Measurements from ENCODE around the gene NWD2.
"Not testable (repeated sequence)": the region's sequence is repeated elsewhere in the genome, so short reads cannot be mapped to it uniquely, and the experiment has no call there.

NWD2 gene

DNA sequence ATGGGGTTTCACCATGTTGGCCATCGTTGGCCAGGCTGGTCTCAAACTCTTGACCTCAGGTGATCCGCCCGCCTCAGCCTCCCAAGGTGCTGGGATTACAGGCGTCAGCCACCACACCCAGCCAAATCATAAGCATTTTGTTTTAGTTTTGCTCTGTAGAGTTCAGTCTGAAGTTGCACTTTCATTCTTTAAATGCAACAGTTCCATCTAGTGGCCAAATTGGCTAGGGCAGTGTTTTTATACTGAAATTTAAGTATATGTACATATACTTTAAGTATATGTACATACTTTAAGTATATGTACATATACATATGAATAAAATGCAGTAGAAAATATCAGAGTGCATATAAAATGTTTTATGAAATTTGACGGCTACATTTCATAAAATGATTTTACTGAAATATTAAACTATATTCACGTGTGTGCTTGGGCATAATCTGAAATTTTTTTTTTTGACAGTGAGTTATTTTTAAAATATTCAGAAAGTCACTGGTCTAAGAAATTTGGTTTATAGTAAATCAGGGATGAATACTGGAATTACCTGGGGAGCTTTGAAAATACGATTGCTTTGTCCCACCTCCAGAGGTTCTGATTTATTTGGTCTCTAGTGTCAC is 145.5 kb downstream of the NWD2 start:
- FAIRE-seq (no peak), DNase-seq (ENCODE audit: low spot score) (peak; percentile 37)

GRCh38 chr4:37392521-37393255 is 148.1 kb downstream of the NWD2 start:
- peak; percentile 68 for DNase-seq (ENCODE audit: low spot score)
- FAIRE-seq: peak; percentile 71

GRCh38 chr4:37393321-37393720 is 148.8 kb downstream of the NWD2 start:
- FAIRE-seq (no peak), DNase-seq (ENCODE audit: low spot score) (no peak)

- DNase-seq (ENCODE audit: low spot score) (no peak), FAIRE-seq (no peak)
Measured at GRCh38 chr4:37393889-37394288, 149.3 kb downstream of the NWD2 start.

DNA sequence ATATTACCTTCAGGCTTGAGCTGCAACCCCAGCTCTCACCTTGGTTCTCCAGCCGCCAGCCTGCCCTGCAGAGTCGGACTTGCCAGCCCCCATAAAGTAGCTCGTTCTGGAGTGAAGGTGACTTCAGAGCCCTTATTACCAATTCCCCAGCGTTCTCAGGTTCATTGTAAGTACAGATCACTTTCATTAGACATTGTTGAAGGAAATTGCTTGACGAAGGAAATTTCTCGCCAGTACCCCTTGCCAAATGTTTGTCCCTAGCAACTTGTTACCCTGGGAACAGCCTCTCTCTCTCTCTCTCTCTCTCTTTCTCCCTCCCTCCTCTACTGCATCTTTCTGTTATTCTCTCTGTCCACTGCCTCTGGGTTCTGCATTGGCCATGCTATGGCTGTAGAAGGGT is 153.0 kb downstream of the NWD2 start:
- DNase-seq (ENCODE audit: low spot score) (no peak), FAIRE-seq (no peak)

DNA sequence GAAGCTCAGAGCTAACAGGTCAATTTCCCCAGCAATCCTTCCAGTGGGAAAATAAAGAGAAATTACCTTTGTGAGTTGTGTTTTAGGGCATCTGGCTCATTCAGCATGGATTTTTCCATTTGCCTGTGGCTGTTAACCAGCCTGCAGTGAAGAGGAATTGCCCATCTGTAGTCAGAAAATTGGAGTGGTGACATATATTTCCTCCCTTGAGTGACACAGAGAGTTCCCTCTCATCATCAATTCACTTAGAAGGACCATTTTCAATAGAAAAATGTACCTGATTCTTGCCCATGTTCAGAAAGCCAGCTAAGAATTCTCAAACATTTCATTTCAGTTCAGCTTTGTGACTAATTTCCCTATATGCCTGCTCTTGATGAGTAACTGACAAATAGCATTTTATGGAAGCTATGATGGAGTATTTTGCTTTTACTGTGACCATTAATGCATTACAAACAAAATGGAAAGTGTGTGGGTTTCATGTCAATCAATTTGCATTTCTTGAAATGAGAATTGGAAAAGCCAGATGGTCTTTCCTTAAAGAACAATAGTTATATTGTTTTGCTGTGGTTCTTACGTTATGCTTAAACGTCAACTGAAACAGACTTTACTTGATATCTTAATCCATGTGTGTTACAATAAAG is 155.8 kb downstream of the NWD2 start:
- FAIRE-seq: no peak
- no peak for DNase-seq (ENCODE audit: low spot score)

- not testable (repeated sequence) for FAIRE-seq; DNase-seq (ENCODE audit: low spot score)
Measured at GRCh38 chr4:37407938-37408826, 163.6 kb downstream of the NWD2 start.

DNA sequence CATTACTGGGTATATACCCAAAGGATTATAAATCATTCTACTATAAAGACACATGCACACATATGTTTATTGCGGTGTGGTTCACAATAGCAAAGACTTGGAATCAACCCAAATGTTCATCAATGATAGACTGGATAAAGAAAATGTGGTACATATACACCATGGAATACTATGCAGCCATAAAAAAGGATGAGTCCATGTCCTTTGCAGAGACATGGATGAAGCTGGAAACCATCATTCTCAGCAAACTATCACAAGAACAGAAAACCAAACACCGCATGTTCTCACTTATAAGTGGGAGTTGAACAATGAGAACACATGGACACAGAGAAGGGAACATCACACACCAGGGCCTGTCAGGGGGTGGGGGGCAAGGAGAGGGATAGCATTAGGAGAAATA is 169.1 kb downstream of the NWD2 start:
- DNase-seq (ENCODE audit: low spot score); FAIRE-seq: not testable (repeated sequence)

DNA sequence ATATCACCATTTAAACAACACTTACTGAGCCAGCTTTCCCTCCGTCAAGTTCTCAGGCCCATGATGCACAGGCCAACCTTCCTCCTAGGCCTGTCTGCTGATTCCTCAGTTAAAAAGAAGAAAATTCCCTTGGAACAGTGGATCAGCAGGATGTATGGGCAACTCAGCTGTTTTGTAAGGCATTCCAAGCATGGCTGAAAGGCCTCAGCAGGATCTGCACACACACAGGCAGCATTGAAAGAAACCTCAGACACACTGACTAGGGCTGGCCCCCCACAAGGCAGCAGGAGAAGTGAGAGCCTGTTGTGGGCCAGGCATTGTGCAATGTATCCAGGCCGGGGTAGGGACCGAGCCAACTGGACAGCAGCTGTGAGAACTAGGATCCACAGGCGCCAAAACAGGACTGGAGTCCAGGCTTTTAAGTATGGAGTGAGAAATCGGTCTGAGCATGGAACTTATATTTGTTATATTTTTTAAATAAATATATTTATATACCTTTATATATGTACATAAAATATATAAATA is 171.4 kb downstream of the NWD2 start:
- FAIRE-seq (no peak), DNase-seq (ENCODE audit: low spot score) (no peak)

GRCh38 chr4:37421614-37422013 is 177.1 kb downstream of the NWD2 start:
- DNase-seq (ENCODE audit: low spot score) (no peak), FAIRE-seq (no peak)

DNA sequence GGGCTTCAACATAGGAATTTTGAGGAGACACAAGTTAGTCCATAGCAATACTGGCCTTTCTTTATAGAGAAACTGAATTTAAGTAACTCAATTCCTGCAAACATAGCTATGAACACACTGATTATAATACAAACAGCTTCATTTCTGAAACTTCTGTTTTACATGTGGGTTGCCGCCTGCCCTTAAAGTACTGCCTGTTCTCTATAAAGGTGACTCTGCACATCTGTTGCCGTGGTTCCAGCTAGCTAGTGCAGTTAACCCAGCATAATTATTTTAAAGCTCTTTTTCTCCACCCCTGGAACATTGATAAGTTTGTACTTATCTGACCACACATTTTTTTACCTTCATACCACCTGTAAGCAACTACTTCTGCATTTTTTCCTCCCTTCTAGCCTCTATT is 177.6 kb downstream of the NWD2 start:
- no peak for DNase-seq (ENCODE audit: low spot score)

GRCh38 chr4:37422638-37423037 is 178.1 kb downstream of the NWD2 start:
- FAIRE-seq (no peak), DNase-seq (ENCODE audit: low spot score) (no peak)

More for the DNA sequence above, 177.6 kb downstream of the NWD2 start:
- FAIRE-seq: no peak

- DNase-seq (ENCODE audit: low spot score): no peak
- FAIRE-seq: no peak
Measured at GRCh38 chr4:37423310-37423709, 178.8 kb downstream of the NWD2 start.

- DNase-seq (ENCODE audit: low spot score) (no peak), FAIRE-seq (no peak)
Measured at GRCh38 chr4:37424753-37425152, 180.2 kb downstream of the NWD2 start.

DNA sequence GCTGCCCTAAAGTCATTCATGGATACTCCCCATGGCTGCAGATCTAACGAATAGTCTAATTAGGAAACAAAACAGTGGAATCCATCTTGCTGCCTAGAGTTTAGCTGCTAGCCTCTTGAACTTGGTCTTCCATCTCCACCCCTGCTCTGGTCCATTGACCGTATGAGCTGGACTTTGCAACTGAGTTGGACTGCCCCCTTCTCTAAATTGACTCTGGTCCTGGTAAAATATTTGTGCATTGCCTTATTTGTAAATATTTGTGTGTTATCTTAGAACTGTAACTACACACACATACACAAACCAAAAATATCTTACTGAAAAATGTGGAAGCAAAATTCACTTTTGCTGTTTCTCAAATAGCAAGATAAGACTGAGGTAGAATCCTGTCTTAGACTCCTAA is 181.3 kb downstream of the NWD2 start:
- DNase-seq (ENCODE audit: low spot score) (no peak), FAIRE-seq (no peak)

GRCh38 chr4:37427193-37427592 is 182.7 kb downstream of the NWD2 start:
- no peak for FAIRE-seq
- no peak for DNase-seq (ENCODE audit: low spot score)

DNA sequence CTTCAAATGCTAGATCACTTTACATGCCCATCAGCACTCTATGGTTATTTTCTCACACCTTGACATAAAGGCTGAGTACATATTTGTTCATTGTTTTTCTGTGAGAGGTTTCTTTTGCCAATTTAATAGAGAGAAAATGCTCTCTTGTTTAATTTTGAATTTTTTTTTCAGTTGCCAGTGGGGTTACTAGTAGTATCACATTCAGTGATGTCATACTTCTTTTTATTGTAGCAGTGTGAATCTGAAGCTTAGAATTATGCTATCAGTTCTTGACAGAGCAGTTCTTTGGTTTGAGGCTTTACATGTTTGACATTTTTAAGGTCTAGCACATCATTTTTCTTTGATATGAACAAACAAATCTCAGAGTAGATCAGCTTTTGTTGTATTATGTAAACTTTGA is 185.4 kb downstream of the NWD2 start:
- no peak for FAIRE-seq

GRCh38 chr4:37430718-37431416 is 186.3 kb downstream of the NWD2 start:
- no peak for FAIRE-seq
- DNase-seq (ENCODE audit: low spot score): no peak

More for the DNA sequence above, 185.4 kb downstream of the NWD2 start:
- DNase-seq (ENCODE audit: low spot score): no peak

DNA sequence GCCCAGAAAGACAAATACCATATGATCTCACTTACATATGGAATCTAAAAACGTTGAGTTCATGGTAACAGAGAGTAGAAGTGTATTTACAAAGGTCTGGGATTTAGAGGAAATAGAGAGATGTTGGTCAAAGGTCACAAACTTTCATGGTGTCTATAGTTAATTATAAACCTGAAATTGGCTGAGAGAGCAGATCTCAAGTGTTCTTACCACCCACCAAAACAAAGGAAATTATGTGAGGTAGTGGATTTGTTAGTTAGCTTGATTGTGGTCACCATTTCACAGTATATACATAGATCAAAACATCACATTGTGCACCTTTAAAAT is 186.8 kb downstream of the NWD2 start:
- no peak for FAIRE-seq

GRCh38 chr4:37434469-37434868 is 189.9 kb downstream of the NWD2 start:
- DNase-seq (ENCODE audit: low spot score): peak; percentile 9
- no peak for FAIRE-seq

More for the DNA sequence above, 186.8 kb downstream of the NWD2 start:
- DNase-seq (ENCODE audit: low spot score): no peak

GRCh38 chr4:37436546-37436945 is 192.0 kb downstream of the NWD2 start:
- DNase-seq (ENCODE audit: low spot score) (no peak), FAIRE-seq (no peak)
